Measurements from ENCODE around the gene RBMS2.

RBMS2 gene

DNA sequence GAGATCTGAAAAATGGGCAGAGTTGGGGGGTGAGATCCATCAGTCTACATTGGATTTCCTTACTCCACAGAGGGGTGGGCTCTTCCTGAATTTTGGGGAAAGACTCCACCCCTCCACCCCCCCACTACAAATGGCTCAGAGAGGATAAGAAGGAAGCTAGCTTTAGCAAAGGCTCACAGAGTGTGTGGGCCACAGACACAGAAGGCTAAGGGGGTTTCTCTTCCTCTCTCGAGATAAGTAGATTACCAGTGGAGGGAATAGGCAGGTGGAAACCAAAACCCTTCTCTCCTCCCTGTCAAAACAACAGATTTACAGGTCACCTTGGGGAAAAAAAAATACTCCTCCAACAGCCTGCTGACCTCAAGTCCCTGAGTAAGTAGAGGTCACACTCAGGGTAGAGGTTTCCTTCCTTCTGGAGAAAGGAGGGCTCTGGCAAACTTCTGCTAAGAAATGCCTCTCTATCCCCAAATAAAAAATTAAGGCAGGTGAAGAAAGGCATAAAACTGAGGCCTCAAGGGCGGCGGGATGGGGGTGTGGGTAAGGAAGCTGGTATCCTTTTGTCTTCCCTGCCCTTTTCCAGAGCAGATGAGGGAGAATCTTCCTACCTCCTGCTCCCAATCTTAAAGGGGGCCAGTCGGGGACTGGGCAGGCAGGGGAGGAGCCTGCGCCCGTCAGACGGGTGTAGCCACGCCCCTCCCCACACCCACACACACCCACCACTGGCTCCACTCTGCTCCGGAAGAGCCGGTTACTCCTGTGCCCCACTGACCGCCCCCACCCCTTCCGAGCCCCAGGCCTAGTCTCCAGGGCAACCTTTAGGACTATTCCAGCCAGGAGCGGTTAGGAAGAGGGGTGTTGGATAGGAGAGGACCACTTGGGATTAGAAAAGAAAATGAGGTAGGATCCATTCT is 110.4 kb downstream of the RBMS2 start:
- H3K4me2 ChIP-seq (ENCODE audit: low read length) = peak overlapping the region; percentile 48
- H2BK120ac ChIP-seq (ENCODE audit: insufficient read depth, low read length, poor library complexity) = no peak overlapping the region
- peak overlapping the region; percentile 22 for H4K91ac ChIP-seq (ENCODE audit: low read depth, low read length)
- H3K9ac ChIP-seq (ENCODE audit: low read length) = no peak overlapping the region
- H2BK12ac ChIP-seq (ENCODE audit: low read length) = no peak overlapping the region
- no peak overlapping the region for H2AFZ ChIP-seq (ENCODE audit: insufficient read depth, low read length, poor library complexity)
- peak overlapping the region; percentile 25 for H3K4ac ChIP-seq (ENCODE audit: low read depth, low read length)
- H3K23ac ChIP-seq (ENCODE audit: low read length) = no peak overlapping the region
- peaks cover 2% of the 10 kb centered on the region for H3K9me3 ChIP-seq (ENCODE audit: insufficient read depth, low read depth, low read length)
- no peak overlapping the region for H3K14ac ChIP-seq (ENCODE audit: low read length)
- peaks cover 27% of the 10 kb centered on the region for H3K79me2 ChIP-seq (ENCODE audit: control insufficient read depth, insufficient read depth, low read length, poor library complexity)
- no peaks in the 10 kb centered on the region for H3K27me3 ChIP-seq (ENCODE audit: insufficient read depth, low read length)
- peak overlapping the region; percentile 25 for H3K27ac ChIP-seq (ENCODE audit: low read depth, low read length)
- peak overlapping the region; percentile 18 for H2AK5ac ChIP-seq (ENCODE audit: low read length)
- peak in 1 of 2 donors; percentile 42 for DNase-seq
- H2BK5ac ChIP-seq (ENCODE audit: low read depth, low read length, poor library complexity) = peak overlapping the region; percentile 29
- H4K12ac ChIP-seq (ENCODE audit: low read depth, low read length) = no peak overlapping the region
- H4K8ac ChIP-seq (ENCODE audit: low read depth, low read length) = no peak overlapping the region
- peaks cover 2 to 5% of the 10 kb centered on the region in 2 experiments for H3K36me3 ChIP-seq (ENCODE audit: control insufficient read depth in 1 of 2, insufficient read depth in 2 of 2, low read length in 2 of 2)
- H3K79me1 ChIP-seq (ENCODE audit: low read length) = peaks cover 32% of the 10 kb centered on the region
- H3K4me1 ChIP-seq (ENCODE audit: control insufficient read depth in 1 of 2, insufficient read depth in 2 of 2, low read length in 2 of 2) = peaks cover 13 to 30% of the 10 kb centered on the region in 2 experiments
- H3K4me3 ChIP-seq (ENCODE audit: low read depth, low read length) = no peak overlapping the region
- no CpG with 5 or more reads among the region's 13 CpGs for WGBS (ENCODE audit: extremely low coverage, insufficient coverage, insufficient read length)
- H3K18ac ChIP-seq (ENCODE audit: low read length) = no peak overlapping the region

DNA sequence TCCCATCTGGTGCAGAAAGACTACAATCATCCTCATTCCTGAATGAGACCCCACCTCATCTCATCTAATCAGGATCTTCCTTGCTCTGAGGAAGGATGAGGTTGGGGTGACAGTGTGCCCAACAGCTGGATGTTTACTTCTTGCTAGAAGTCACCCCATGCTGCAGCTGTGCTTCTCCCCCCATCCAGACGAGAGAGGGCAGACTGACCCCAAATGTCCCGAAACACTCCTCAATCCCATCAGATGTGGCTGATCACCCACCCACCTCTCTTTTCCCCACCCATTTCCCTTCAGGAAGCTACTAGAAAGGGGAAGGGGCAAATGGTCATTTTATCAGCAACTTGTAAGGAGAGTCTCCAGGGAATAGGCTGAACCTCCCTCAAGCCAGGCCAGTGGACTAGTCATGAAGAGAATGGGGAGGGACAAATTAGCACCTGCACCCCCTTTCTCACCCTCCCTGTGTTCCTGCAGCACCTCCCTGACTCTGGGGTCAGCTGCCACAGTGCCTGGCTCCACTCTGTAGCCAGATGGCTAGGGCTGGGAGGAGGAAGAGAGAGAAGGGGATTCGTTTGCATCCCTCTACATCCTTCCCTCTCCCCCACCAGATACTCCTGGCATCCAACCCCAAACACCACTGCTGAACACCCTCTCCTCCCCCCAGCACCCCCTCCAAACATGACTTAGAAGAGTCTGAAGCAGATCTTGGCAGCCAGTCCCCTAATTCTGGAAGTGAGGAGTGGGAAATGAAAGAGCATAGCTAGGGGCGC is 111.3 kb downstream of the RBMS2 start:
- WGBS (ENCODE audit: extremely low coverage, insufficient coverage, insufficient read length) = no CpG with 5 or more reads among the region's 4 CpGs
- no peak for DNase-seq
- H3K23ac ChIP-seq (ENCODE audit: low read length) = peak overlapping the region; percentile 87

DNA sequence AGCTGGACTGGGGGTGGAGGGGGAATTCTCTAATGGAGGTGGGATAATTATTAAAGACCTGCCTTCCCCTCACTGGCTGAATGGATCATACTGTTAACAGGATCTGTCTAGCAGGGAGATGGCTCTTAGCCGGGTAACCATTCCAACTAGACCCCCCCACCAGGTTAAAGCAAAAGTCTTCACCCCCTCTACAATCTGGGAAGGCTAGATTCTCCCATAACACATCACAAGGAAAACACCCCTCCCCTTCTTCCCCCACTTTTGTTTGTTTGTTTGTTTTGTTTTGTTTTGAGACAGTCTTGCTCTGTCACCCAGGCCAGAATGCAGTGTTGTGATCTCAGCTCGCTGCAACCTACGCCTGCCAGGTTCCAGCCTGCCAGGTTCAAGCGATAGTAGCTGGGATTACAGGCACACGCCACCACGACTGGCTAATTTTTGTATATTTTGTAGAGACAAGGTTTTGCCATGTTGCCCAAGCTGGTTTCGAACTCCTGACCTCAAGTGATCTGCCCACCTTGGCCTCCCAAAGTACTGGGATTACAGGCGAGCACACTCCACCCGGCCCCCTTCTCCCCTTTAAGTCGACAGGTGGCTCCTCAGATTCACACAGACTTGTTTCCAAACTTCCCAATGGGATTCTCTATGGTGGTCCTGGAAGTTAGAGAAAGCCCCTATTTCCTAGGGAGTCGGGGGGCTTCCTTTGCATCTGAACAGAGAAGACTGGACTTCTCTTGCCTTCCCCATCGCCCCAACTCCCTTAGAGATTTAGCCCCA is 112.0 kb downstream of the RBMS2 start:
- Histone ChIP-seq H2BK12ac (ENCODE audit: low read length) (peak overlapping the region; percentile 15), H3K4me1 (ENCODE audit: control insufficient read depth in 1 of 2, insufficient read depth in 2 of 2, low read length in 2 of 2) (peaks cover 12 to 27% of the 10 kb centered on the region in 2 experiments), H3K79me2 (ENCODE audit: control insufficient read depth, insufficient read depth, low read length, poor library complexity) (peaks cover 24% of the 10 kb centered on the region), H4K12ac (ENCODE audit: low read depth, low read length) (peak overlapping the region; percentile 65), H3K36me3 (ENCODE audit: control insufficient read depth in 1 of 2, insufficient read depth in 2 of 2, low read length in 2 of 2) (peaks cover 5 to 10% of the 10 kb centered on the region in 2 experiments), H3K9me3 (ENCODE audit: insufficient read depth, low read depth, low read length) (peaks cover 2% of the 10 kb centered on the region), H2AFZ (ENCODE audit: insufficient read depth, low read length, poor library complexity) (peak overlapping the region; percentile 18), H2BK5ac (ENCODE audit: low read depth, low read length, poor library complexity) (peak overlapping the region; percentile 59), H4K8ac (ENCODE audit: low read depth, low read length) (peak overlapping the region; percentile 39), H3K79me1 (ENCODE audit: low read length) (peaks cover 32% of the 10 kb centered on the region), H3K4me3 (ENCODE audit: low read depth, low read length) (no peak overlapping the region), H3K4me2 (ENCODE audit: low read length) (peak overlapping the region; percentile 83), H3K4ac (ENCODE audit: low read depth, low read length) (peak overlapping the region; percentile 65), H2AK5ac (ENCODE audit: low read length) (no peak overlapping the region), H3K18ac (ENCODE audit: low read length) (no peak overlapping the region), H4K91ac (ENCODE audit: low read depth, low read length) (peak overlapping the region; percentile 16), H2BK120ac (ENCODE audit: insufficient read depth, low read length, poor library complexity) (peak overlapping the region; percentile 25), H3K14ac (ENCODE audit: low read length) (no peak overlapping the region), H3K27me3 (ENCODE audit: insufficient read depth, low read length) (no peaks in the 10 kb centered on the region), H3K23ac (ENCODE audit: low read length) (no peak overlapping the region), H3K9ac (ENCODE audit: low read length) (no peak overlapping the region), H3K27ac (ENCODE audit: low read depth, low read length) (no peak overlapping the region)
- no CpG with 5 or more reads among the region's 12 CpGs for WGBS (ENCODE audit: extremely low coverage, insufficient coverage, insufficient read length)
- DNase-seq = peak in 1 of 2 donors; percentile 10

More for the DNA sequence above, 111.3 kb downstream of the RBMS2 start:
- Histone ChIP-seq H3K4me1 (ENCODE audit: control insufficient read depth in 1 of 2, insufficient read depth in 2 of 2, low read length in 2 of 2) (peaks cover 13 to 30% of the 10 kb centered on the region in 2 experiments), H3K79me2 (ENCODE audit: control insufficient read depth, insufficient read depth, low read length, poor library complexity) (peaks cover 25% of the 10 kb centered on the region), H3K4me2 (ENCODE audit: low read length) (peak overlapping the region; percentile 48), H2BK12ac (ENCODE audit: low read length) (peak overlapping the region; percentile 30), H3K18ac (ENCODE audit: low read length) (no peak overlapping the region), H2BK5ac (ENCODE audit: low read depth, low read length, poor library complexity) (peak overlapping the region; percentile 11), H3K9me3 (ENCODE audit: insufficient read depth, low read depth, low read length) (peaks cover 2% of the 10 kb centered on the region), H2AK5ac (ENCODE audit: low read length) (no peak overlapping the region), H4K12ac (ENCODE audit: low read depth, low read length) (no peak overlapping the region), H3K4ac (ENCODE audit: low read depth, low read length) (peak overlapping the region; percentile 65), H4K91ac (ENCODE audit: low read depth, low read length) (peak overlapping the region; percentile 16), H3K14ac (ENCODE audit: low read length) (no peak overlapping the region), H3K27ac (ENCODE audit: low read depth, low read length) (no peak overlapping the region), H3K9ac (ENCODE audit: low read length) (no peak overlapping the region), H3K27me3 (ENCODE audit: insufficient read depth, low read length) (no peaks in the 10 kb centered on the region), H3K79me1 (ENCODE audit: low read length) (peaks cover 32% of the 10 kb centered on the region), H3K36me3 (ENCODE audit: control insufficient read depth in 1 of 2, insufficient read depth in 2 of 2, low read length in 2 of 2) (peaks cover 1 to 3% of the 10 kb centered on the region in 2 experiments), H3K4me3 (ENCODE audit: low read depth, low read length) (no peak overlapping the region), H4K8ac (ENCODE audit: low read depth, low read length) (no peak overlapping the region), H2BK120ac (ENCODE audit: insufficient read depth, low read length, poor library complexity) (no peak overlapping the region), H2AFZ (ENCODE audit: insufficient read depth, low read length, poor library complexity) (no peak overlapping the region)
